ENCODE data around the gene IGFALS.

GRCh38 chr16:1741553-1742165 is 51.8 kb downstream of the IGFALS start:
- no peak for TF ChIP-seq POLR2A (IDR thresholded peaks at IDR 0.05)
- TF ChIP-seq CTCF (IDR thresholded peaks at IDR 0.05): no peak
- no peak for TF ChIP-seq POLR2AphosphoS5 (IDR thresholded peaks at IDR 0.05)

Measured in prostate gland (tissue), 2 donors.